ENCODE results near the gene GRIN2A. TPM values are rescaled to one million over a fixed set of nuclear protein-coding genes. Genes with fewer than 3 reads are reported as not detected.

GRIN2A gene
- polyA plus RNA-seq, 1 donor from 2014 or later: 0.11 TPM

- no peaks in the 10 kb centered on the region for H3K9me2 ChIP-seq (ENCODE audit: insufficient read depth, low read length)
- H3K79me2 ChIP-seq (replicated peaks; ENCODE audit: insufficient read depth, low read length): no peaks in the 10 kb centered on the region
- no peaks in the 10 kb centered on the region for H3K36me3 ChIP-seq (ENCODE audit: insufficient read depth, low read length)
- no peaks in the 10 kb centered on the region for H3F3A ChIP-seq (ENCODE audit: insufficient read depth, low read length, poor library complexity, severe bottlenecking)
- no peaks in the 10 kb centered on the region for H3K27me3 ChIP-seq (ENCODE audit: insufficient read depth, low read depth, low read length)
- H4K20me1 ChIP-seq (ENCODE audit: insufficient read depth): no peaks in the 10 kb centered on the region
- no peak overlapping the region for H2AFZ ChIP-seq (ENCODE audit: low read depth, low read length)
- no peak overlapping the region for H3K4me2 ChIP-seq (ENCODE audit: low read length)
- TF ChIP-seq EP300 (conservative IDR thresholded peaks at IDR 0.05; ENCODE audit: poor library complexity, severe bottlenecking) (no peak), SMC3 (conservative IDR thresholded peaks at IDR 0.05; ENCODE audit: poor library complexity) (no peak), POLR2AphosphoS5 (IDR thresholded peaks at IDR 0.05) (no peak), MXI1 (conservative IDR thresholded peaks at IDR 0.05; ENCODE audit: poor library complexity, severe bottlenecking) (no peak), EZH2 (IDR thresholded peaks at IDR 0.05; ENCODE audit: borderline replicate concordance, insufficient read depth, low read length, poor library complexity, severe bottlenecking) (no peak)
- TF ChIP-seq, protein P1, sequence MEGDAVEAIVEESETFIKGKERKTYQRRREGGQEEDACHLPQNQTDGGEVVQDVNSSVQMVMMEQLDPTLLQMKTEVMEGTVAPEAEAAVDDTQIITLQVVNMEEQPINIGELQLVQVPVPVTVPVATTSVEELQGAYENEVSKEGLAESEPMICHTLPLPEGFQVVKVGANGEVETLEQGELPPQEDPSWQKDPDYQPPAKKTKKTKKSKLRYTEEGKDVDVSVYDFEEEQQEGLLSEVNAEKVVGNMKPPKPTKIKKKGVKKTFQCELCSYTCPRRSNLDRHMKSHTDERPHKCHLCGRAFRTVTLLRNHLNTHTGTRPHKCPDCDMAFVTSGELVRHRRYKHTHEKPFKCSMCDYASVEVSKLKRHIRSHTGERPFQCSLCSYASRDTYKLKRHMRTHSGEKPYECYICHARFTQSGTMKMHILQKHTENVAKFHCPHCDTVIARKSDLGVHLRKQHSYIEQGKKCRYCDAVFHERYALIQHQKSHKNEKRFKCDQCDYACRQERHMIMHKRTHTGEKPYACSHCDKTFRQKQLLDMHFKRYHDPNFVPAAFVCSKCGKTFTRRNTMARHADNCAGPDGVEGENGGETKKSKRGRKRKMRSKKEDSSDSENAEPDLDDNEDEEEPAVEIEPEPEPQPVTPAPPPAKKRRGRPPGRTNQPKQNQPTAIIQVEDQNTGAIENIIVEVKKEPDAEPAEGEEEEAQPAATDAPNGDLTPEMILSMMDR (IDR thresholded peaks at IDR 0.05; ENCODE audit: poor library complexity, severe bottlenecking): no peak
- TF ChIP-seq, protein P2, sequence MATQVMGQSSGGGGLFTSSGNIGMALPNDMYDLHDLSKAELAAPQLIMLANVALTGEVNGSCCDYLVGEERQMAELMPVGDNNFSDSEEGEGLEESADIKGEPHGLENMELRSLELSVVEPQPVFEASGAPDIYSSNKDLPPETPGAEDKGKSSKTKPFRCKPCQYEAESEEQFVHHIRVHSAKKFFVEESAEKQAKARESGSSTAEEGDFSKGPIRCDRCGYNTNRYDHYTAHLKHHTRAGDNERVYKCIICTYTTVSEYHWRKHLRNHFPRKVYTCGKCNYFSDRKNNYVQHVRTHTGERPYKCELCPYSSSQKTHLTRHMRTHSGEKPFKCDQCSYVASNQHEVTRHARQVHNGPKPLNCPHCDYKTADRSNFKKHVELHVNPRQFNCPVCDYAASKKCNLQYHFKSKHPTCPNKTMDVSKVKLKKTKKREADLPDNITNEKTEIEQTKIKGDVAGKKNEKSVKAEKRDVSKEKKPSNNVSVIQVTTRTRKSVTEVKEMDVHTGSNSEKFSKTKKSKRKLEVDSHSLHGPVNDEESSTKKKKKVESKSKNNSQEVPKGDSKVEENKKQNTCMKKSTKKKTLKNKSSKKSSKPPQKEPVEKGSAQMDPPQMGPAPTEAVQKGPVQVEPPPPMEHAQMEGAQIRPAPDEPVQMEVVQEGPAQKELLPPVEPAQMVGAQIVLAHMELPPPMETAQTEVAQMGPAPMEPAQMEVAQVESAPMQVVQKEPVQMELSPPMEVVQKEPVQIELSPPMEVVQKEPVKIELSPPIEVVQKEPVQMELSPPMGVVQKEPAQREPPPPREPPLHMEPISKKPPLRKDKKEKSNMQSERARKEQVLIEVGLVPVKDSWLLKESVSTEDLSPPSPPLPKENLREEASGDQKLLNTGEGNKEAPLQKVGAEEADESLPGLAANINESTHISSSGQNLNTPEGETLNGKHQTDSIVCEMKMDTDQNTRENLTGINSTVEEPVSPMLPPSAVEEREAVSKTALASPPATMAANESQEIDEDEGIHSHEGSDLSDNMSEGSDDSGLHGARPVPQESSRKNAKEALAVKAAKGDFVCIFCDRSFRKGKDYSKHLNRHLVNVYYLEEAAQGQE (IDR thresholded peaks at IDR 0.05; ENCODE audit: borderline replicate concordance): no peak
- no peak overlapping the region for H3K4me3 ChIP-seq (ENCODE audit: low read length)
- H3K9me3 ChIP-seq (ENCODE audit: low read length): no peaks in the 10 kb centered on the region
- no peak overlapping the region for H3K9ac ChIP-seq (ENCODE audit: low read length)
- H3K27ac ChIP-seq (ENCODE audit: low read length): no peak overlapping the region
These were observed 30.5 kb downstream of the GRIN2A start for GRCh38 chr16:10151718-10152117.

- no peaks in the 10 kb centered on the region for H4K20me1 ChIP-seq (ENCODE audit: insufficient read depth)
- no peaks in the 10 kb centered on the region for H3K36me3 ChIP-seq (ENCODE audit: insufficient read depth, low read length)
- no peak overlapping the region for H3K4me2 ChIP-seq (ENCODE audit: low read length)
- H3K9ac ChIP-seq (ENCODE audit: low read length): no peak overlapping the region
- H3K9me3 ChIP-seq (ENCODE audit: low read length): no peaks in the 10 kb centered on the region
- H3K9me2 ChIP-seq (ENCODE audit: insufficient read depth, low read length): no peaks in the 10 kb centered on the region
- no peaks in the 10 kb centered on the region for H3K27me3 ChIP-seq (ENCODE audit: insufficient read depth, low read depth, low read length)
- no peaks in the 10 kb centered on the region for H3K79me2 ChIP-seq (replicated peaks; ENCODE audit: insufficient read depth, low read length)
- H2AFZ ChIP-seq (ENCODE audit: low read depth, low read length): no peak overlapping the region
- H3K27ac ChIP-seq (ENCODE audit: low read length): no peak overlapping the region
- no peak overlapping the region for H3K4me3 ChIP-seq (ENCODE audit: low read length)
- no peak for TF ChIP-seq MXI1 (conservative IDR thresholded peaks at IDR 0.05; ENCODE audit: poor library complexity, severe bottlenecking)
- TF ChIP-seq EZH2 (IDR thresholded peaks at IDR 0.05; ENCODE audit: borderline replicate concordance, insufficient read depth, low read length, poor library complexity, severe bottlenecking): no peak
- TF ChIP-seq, protein P1 (IDR thresholded peaks at IDR 0.05; ENCODE audit: poor library complexity, severe bottlenecking): no peak
- TF ChIP-seq EP300 (conservative IDR thresholded peaks at IDR 0.05; ENCODE audit: poor library complexity, severe bottlenecking): no peak
- TF ChIP-seq SMC3 (conservative IDR thresholded peaks at IDR 0.05; ENCODE audit: poor library complexity): no peak
- TF ChIP-seq, protein P2 (IDR thresholded peaks at IDR 0.05; ENCODE audit: borderline replicate concordance): no peak
- no peak for TF ChIP-seq RAD21 (conservative IDR thresholded peaks at IDR 0.05)
- no peaks in the 10 kb centered on the region for H3F3A ChIP-seq (ENCODE audit: insufficient read depth, low read length, poor library complexity, severe bottlenecking)
These were observed 31.3 kb downstream of the GRIN2A start for GRCh38 chr16:10150906-10151305.
